ENCODE results near the gene MARK2. TPM values are rescaled to one million over a fixed set of nuclear protein-coding genes. Genes with fewer than 3 reads are reported as not detected.

MARK2 gene
- total RNA-seq, 4 donors from 2014 or later: 34.7 to 82.9 (median 72.1) TPM

GRCh38 chr11:63884196-63884932 lies 45.5 kb downstream of the MARK2 start:
- Histone ChIP-seq H3K27ac (peak overlapping the region in 1 of 4 donors; percentile 44), H3K4me3 (no peak overlapping the region), H3K36me3 (no peaks in the 10 kb centered on the region), H3K27me3 (no peaks in the 10 kb centered on the region), H3K4me1 (peaks cover 10 to 49% (median 14%) of the 10 kb centered on the region in 4 donors), H3K9me3 (no peaks in the 10 kb centered on the region)
- no peak for DNase-seq
- TF ChIP-seq POLR2A (IDR thresholded peaks at IDR 0.05): no peak
- TF ChIP-seq CTCF (IDR thresholded peaks at IDR 0.05): no peak

GRCh38 chr11:63887386-63887999 lies 48.6 kb downstream of the MARK2 start:
- no peak for DNase-seq
- Histone ChIP-seq H3K36me3 (peaks cover 0 to 8% (median 0%) of the 10 kb centered on the region in 3 donors), H3K9me3 (no peaks in the 10 kb centered on the region), H3K27ac (peak overlapping the region; percentile 79 to 95 (median 88)), H3K4me3 (peak overlapping the region in 2 of 4 donors; percentile 48 to 56), H3K4me1 (peaks cover 5 to 61% (median 12%) of the 10 kb centered on the region in 4 donors), H3K27me3 (no peaks in the 10 kb centered on the region)
- TF ChIP-seq POLR2A (IDR thresholded peaks at IDR 0.05): no peak

- peak overlapping the region; percentile 31 to 56 (median 48) for H3K4me3 ChIP-seq
- peaks cover 5 to 55% (median 10%) of the 10 kb centered on the region in 4 donors for H3K4me1 ChIP-seq
- DNase-seq: peak; percentile 72 to 89 (median 88)
- no peaks in the 10 kb centered on the region for H3K9me3 ChIP-seq
- H3K27ac ChIP-seq: peak overlapping the region; percentile 79 to 95 (median 88)
- TF ChIP-seq CTCF (IDR thresholded peaks at IDR 0.05) (peak in 2 of 6 experiments; percentile 11 to 21), POLR2A (IDR thresholded peaks at IDR 0.05) (peak; percentile 26 to 71)
- no peaks in the 10 kb centered on the region for H3K27me3 ChIP-seq
- H3K36me3 ChIP-seq: peaks cover 0 to 8% (median 0%) of the 10 kb centered on the region in 3 donors
Observed at GRCh38 chr11:63888170-63889086, 49.5 kb downstream of the MARK2 start.

- Histone ChIP-seq H3K9me3 (no peaks in the 10 kb centered on the region), H3K27me3 (no peaks in the 10 kb centered on the region), H3K36me3 (peaks cover 0 to 8% (median 0%) of the 10 kb centered on the region in 3 donors), H3K27ac (peak overlapping the region in 3 of 4 donors; percentile 81 to 95 (median 94)), H3K4me1 (peaks cover 5 to 49% (median 10%) of the 10 kb centered on the region in 4 donors), H3K4me3 (peak overlapping the region in 3 of 4 donors; percentile 31 to 56 (median 48))
- DNase-seq: peak in 2 of 3 donors; percentile 79
- TF ChIP-seq POLR2A (IDR thresholded peaks at IDR 0.05): peak in 1 of 2 donors; percentile 25
- TF ChIP-seq CTCF (IDR thresholded peaks at IDR 0.05): no peak
Observed at GRCh38 chr11:63889344-63889743, 50.4 kb downstream of the MARK2 start.

GRCh38 chr11:63890368-63890767 lies 51.5 kb downstream of the MARK2 start:
- peak overlapping the region in 2 of 4 donors; percentile 48 to 56 for H3K4me3 ChIP-seq
- H3K9me3 ChIP-seq: no peaks in the 10 kb centered on the region
- peaks cover 5 to 49% (median 10%) of the 10 kb centered on the region in 4 donors for H3K4me1 ChIP-seq
- peak overlapping the region in 2 of 4 donors; percentile 94 to 95 for H3K27ac ChIP-seq
- TF ChIP-seq POLR2A (IDR thresholded peaks at IDR 0.05): no peak
- TF ChIP-seq CTCF (IDR thresholded peaks at IDR 0.05): no peak
- H3K27me3 ChIP-seq: no peaks in the 10 kb centered on the region
- H3K36me3 ChIP-seq: peaks cover 0 to 16% (median 0%) of the 10 kb centered on the region in 3 donors
- DNase-seq: no peak

Measured in Peyer's patch (tissue), 4 donors.